ENCODE data around the gene NFIX. TPM values are rescaled to one million over a fixed set of nuclear protein-coding genes. Genes with fewer than 3 reads are reported as not detected.

Gene NFIX
- total RNA-seq, 4 donors from 2014 or later, result 56.0 to 154 (median 79.4) TPM

GRCh38 chr19:13090511-13091231 is 95.4 kb downstream of the NFIX start:
- intact Hi-C loops (cut with DNase I), result loop anchor here (2.0 kb wide), 1 partner anchor 28 kb away; no protein-coding TSS in a partner anchor
- TF ChIP-seq EP300 (IDR thresholded peaks at IDR 0.05) (no peak), POLR2AphosphoS5 (IDR thresholded peaks at IDR 0.05) (no peak), CTCF (IDR thresholded peaks at IDR 0.05) (no peak), POLR2A (IDR thresholded peaks at IDR 0.05; ENCODE audit: low read depth) (no peak)
- Histone ChIP-seq H3K4me3 (no peak overlapping the region), H3K27ac (replicated peaks in 1 of 4) (peak overlapping the region; percentile 79 to 90 (median 86)), H3K9me3 (no peaks in the 10 kb centered on the region), H3K27me3 (no peaks in the 10 kb centered on the region), H3K4me1 (peaks cover 62 to 81% (median 78%) of the 10 kb centered on the region in 4 donors), H3K36me3 (peaks cover 5 to 48% (median 40%) of the 10 kb centered on the region in 4 donors)
- DNase-seq (ENCODE audit: extremely low spot score), result no peak
- WGBS, result 85% methylated on average over 9 of the region's 10 CpGs

- no peak for DNase-seq (ENCODE audit: extremely low spot score)
- intact Hi-C loops (cut with DNase I), result loop anchor here (2.0 kb wide), 1 partner anchor 29 kb away; no protein-coding TSS in a partner anchor
- WGBS, result 41% methylated on average over 25 of the region's 25 CpGs
- H3K27me3 ChIP-seq, result no peaks in the 10 kb centered on the region
- no peaks in the 10 kb centered on the region for H3K9me3 ChIP-seq
- H3K27ac ChIP-seq (replicated peaks in 1 of 4), result peak overlapping the region; percentile 79 to 90 (median 86)
- H3K36me3 ChIP-seq, result peaks cover 5 to 46% (median 41%) of the 10 kb centered on the region in 4 donors
- TF ChIP-seq CTCF (IDR thresholded peaks at IDR 0.05) (peak in 1 of 3 experiments; percentile 2), EP300 (IDR thresholded peaks at IDR 0.05) (no peak), POLR2AphosphoS5 (IDR thresholded peaks at IDR 0.05) (peak in 1 of 2 donors; percentile 17)
- H3K4me3 ChIP-seq, result peak overlapping the region in 1 of 4 donors; percentile 14
- peaks cover 55 to 81% (median 79%) of the 10 kb centered on the region in 4 donors for H3K4me1 ChIP-seq
Observed at GRCh38 chr19:13091400-13092157, 96.3 kb downstream of the NFIX start.

- Histone ChIP-seq H3K27ac (replicated peaks in 1 of 4) (peak overlapping the region; percentile 79 to 90 (median 86)), H3K4me3 (no peak overlapping the region), H3K4me1 (peaks cover 54 to 84% (median 81%) of the 10 kb centered on the region in 4 donors), H3K27me3 (no peaks in the 10 kb centered on the region), H3K9me3 (no peaks in the 10 kb centered on the region), H3K36me3 (peaks cover 5 to 40% (median 37%) of the 10 kb centered on the region in 4 donors)
- intact Hi-C loops (cut with DNase I), result no loop called here
- TF ChIP-seq EP300 (IDR thresholded peaks at IDR 0.05) (no peak), POLR2AphosphoS5 (IDR thresholded peaks at IDR 0.05) (no peak), CTCF (IDR thresholded peaks at IDR 0.05) (no peak)
- WGBS, result 49% methylated on average over 2 of the region's 2 CpGs
- no peak for DNase-seq (ENCODE audit: extremely low spot score)
Observed at GRCh38 chr19:13092158-13092543, 96.9 kb downstream of the NFIX start.

DNA sequence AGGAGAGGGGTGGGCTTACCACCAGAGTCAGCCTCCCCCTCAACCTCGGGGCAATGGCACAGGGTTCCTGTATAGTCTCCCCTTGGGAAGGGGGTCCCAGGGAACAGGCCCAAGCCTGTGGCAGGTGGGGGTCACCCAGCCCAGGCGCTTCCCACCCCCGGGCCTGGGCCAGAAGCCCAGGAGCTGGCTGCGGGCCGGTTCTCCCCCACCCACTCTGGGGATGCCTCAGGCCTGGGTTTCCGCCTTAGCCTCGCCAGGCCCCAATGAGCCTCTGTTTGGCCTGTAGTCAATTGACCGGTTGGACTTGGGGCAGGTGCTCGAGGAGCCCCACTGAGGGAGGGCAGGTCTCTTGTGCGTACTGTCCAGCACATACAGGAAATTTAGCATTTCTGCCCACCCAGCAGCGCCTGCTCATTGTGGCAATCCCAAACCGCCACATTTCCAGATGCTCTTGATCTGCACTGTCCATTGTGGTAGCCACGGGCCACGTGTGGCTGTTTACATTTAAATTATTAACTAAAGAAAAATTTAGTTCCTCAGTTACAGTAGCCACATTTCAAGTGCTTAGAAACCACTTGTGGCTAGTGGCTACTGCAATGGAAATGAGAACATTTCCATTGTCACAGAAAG is 97.4 kb downstream of the NFIX start:
- Histone ChIP-seq H3K4me1 (peaks cover 59 to 89% (median 86%) of the 10 kb centered on the region in 4 donors), H3K36me3 (peaks cover 5 to 34% (median 32%) of the 10 kb centered on the region in 4 donors), H3K27me3 (peaks cover 0 to 4% (median 0%) of the 10 kb centered on the region in 4 donors), H3K9me3 (no peaks in the 10 kb centered on the region), H3K4me3 (no peak overlapping the region), H3K27ac (replicated peaks in 1 of 4) (peak overlapping the region; percentile 79 to 90 (median 86))
- TF ChIP-seq POLR2A (IDR thresholded peaks at IDR 0.05; ENCODE audit: low read depth) (no peak), CTCF (IDR thresholded peaks at IDR 0.05) (no peak), EP300 (IDR thresholded peaks at IDR 0.05) (no peak), POLR2AphosphoS5 (IDR thresholded peaks at IDR 0.05) (no peak)
- intact Hi-C loops (cut with DNase I), result loop anchor here (1.0 kb wide), 1 partner anchor 114 kb away; no protein-coding TSS in a partner anchor
- no peak for DNase-seq (ENCODE audit: extremely low spot score)
- WGBS, result 50% methylated on average over 11 of the region's 14 CpGs
